HG03520 (cell line): ENCODE data around the gene MPPED1.

ENCODE experiments used
- ATAC-seq: cut with Tn5 transposase; IDR thresholded peaks from one replicate; pipeline ENCODE4 v1.9.1; 2021; ENCODE audit warnings: mild to moderate bottlenecking, moderate library complexity; ENCODE audit not compliant: unreplicated experiment

The MPPED1 gene

GRCh38 chr22:43474161-43475101 is 62.6 kb downstream of the MPPED1 start:
- ATAC-seq = no peak

- no peak for ATAC-seq
These were observed 63.8 kb downstream of the MPPED1 start for GRCh38 chr22:43475549-43476076.

DNA sequence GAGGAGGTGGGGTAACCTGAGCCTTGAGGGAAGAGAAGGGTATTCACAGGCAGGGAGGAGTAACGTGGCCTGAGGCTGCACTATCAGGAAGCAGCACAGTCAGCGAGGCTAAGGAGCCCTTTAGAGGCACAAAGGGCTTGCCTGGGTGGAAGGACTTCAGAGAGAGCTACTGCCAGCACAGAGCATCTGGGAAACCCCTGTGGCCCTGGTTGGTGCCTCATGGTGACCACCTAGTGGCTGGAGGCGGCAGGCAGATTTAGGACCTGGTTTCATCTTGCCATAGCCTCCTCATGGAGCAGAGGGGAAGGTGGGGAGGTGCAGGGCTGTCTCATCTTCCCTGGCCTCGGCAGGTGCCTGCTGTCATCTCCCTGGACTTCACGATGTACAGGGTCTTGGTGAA is 64.5 kb downstream of the MPPED1 start:
- no peak for ATAC-seq

DNA sequence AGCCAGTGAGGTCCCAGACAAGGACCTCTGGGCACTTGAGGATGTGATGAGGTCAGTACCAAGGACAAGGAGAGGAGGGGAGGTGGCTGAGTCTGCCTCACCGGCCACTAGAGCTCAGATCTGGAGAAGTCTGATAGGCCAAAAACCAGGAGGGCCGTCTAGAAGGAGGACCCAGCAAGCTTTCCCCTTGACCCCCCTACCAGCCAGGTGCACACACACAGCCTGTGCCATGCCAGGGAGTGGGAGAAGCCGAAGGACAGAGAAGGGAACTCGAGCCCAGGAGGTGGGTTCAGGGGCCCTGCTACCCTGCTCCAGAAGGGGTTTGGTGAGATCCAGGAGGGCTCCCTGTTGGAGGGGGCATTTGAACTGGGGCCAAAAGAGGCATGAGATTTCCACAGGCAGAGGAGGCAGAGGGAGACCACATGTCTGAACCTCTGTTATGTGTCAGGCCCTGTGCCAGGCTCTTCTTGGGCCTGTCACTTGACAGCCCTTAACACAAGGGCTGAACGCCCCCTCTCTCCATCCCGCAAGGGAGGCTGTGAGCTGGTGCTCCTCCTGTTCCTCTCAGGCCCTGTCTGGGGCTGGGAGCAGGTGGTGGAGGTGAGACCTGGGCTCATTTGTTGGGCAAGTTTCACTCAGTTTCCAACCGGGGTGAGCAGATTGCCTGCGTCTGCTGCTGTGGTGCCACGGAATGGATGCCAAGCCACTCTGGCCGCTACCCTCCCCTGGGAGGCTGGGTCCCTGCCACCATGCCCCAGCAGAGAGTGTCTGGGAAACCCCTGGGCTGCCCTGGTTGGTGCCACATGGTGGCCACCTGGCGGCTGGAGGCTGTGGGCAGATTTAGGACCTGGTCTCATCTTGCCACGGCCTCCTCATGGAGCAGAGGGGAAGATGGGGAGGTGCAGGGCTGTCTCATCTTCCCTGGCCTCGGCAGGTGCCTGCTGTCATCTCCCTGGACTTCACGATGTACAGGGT is 65.2 kb downstream of the MPPED1 start:
- no peak for ATAC-seq

GRCh38 chr22:43477966-43478365 is 66.2 kb downstream of the MPPED1 start:
- no peak for ATAC-seq

DNA sequence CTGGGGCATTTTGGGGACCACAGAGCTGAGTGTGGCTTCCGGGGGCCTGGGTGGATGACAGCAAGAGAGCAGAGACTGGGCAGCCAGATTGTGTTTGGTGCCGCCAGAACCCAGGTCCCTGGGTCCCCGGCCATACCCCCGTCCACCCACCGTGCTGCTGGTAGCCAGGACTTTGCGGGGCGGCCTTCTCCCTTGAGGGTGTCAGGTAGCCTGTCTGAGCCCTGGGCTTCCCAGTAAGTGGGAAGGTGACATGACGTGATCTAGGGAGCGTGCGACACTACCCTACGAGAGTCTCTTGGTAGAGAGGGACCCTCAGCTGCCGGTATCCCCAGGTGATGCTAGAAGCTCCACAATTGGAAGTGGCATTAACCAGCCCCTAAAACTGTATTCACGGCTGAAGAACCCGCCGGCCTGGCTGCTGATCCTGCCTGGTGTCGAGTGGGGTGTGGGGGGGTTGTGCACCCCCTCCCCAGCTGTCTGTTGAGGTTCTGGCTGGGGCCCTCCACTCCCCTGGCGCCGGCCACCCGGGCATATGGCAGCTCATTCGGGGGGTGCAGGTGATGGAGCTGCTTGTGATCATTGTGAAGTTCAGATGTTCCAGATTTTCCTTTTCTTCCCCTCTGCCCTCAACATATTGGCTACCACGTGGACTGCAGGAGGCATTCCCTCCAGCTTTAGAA is 66.9 kb downstream of the MPPED1 start:
- ATAC-seq = no peak

DNA sequence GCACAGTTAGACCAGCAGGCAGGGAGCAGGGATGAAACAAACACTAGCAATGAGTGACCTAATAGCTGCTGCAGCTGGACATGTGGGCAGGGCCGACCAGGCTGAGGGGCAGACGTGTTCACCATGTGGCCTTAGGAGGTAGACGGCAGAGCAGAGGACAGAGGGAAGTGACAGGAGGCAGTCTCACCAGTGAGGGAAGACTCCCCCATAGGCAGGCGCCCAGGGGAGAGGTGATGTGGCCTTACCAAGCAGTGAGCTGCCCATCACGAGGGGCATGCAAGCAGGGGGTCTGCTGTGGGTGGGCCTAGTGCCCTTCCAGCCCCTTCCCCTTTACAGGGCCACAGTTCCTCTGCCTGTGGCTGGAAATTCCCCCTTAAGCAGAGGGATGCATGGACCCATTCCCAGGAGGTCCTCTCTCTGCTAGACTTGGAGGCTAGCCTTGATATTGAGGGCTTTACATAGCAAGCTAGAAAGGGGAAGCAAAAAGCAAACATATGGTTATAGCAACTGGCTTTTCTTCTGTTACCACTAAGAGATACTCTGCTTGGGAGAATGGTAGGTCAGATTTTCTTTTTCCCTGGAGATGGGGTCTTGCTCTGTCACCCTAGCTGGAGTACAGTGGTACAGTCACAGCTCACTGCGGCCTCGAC is 67.6 kb downstream of the MPPED1 start:
- no peak for ATAC-seq

GRCh38 chr22:43479962-43480361 is 68.1 kb downstream of the MPPED1 start:
- ATAC-seq = no peak

DNA sequence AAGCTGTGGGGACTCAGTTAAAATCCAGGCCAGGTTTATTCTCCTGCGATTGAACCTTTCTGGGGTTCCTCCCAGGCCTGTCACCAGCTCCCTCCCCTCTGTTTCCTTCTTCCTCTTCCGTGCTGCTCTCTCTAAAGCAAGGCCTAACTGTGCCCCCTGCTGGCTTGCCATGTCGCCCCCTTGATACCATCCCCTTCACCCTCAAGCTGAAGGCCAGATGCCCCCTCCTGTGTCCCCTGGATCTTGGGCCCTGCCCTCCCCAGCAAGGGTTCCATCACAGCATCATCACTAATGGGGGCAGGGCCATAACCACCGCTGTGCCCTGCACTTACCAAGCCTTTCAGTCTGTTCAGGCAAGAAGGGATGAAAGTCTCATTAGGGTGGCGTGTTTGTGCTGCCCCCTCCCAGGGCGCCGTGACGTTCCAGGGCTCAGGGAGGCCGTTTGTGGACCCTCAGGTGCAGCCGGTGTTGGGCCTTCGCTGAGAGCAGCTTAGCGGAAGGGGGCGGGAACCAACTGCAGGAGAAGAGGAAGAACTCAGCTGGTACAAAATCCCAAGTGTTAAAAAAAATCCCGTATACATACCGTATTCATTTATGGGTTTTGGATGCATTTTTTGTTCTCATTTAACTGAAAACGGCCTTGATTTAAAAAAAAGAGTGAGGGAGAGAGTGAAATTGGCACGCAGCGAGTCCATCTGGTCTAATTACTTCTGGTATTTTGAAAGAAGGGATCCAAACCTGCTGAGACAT is 69.9 kb downstream of the MPPED1 start:
- ATAC-seq = no peak

- ATAC-seq = no peak
These were observed 70.5 kb downstream of the MPPED1 start for GRCh38 chr22:43482318-43482625.

DNA sequence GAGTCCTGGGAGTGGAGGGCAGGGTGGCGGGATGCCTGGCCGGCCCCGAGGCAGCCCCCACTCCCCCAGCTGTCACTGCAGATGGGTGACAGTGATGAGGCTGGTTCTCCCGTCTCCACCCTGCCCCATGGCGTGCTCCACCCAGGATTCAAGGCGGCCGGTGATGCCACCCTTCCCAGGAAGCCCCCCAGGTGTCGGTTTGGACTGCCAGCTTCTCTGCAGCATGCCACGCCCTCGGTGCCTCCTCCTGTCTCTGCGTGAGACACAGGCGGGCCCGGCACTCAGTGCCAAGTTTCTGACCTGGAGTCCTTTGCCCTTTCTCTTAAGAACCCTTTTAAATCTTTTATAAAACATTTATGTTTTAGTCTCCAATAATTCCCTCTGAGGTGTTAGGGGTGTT is 71.5 kb downstream of the MPPED1 start:
- ATAC-seq = no peak

- no peak for ATAC-seq
These were observed 71.9 kb downstream of the MPPED1 start for GRCh38 chr22:43483669-43484068.

DNA sequence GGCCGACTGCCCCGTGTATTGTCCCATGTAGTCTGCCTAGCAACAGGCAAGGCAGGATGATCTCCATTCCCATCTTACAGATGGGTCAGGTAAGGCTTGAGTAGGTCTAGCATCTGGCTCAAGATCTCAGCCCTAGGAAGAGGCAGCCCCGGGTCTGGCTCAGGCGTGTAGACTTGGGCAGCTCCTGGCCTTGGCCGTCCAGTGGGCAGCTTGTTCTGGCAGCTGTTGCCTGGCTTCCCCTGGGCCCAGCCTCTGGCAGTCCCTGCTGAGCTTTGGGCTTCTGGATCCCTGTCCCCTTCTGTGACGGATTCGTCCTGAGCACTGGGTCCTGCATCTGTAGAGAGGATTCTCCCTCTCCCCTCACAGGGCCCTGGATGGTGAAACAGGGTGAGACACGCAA is 72.4 kb downstream of the MPPED1 start:
- no peak for ATAC-seq

- no peak for ATAC-seq
These were observed 73.8 kb downstream of the MPPED1 start for GRCh38 chr22:43485502-43486089.

GRCh38 chr22:43487311-43488030 is 75.7 kb downstream of the MPPED1 start:
- no peak for ATAC-seq

- ATAC-seq = no peak
These were observed 76.4 kb downstream of the MPPED1 start for GRCh38 chr22:43488031-43488866.

- ATAC-seq = no peak
These were observed 77.1 kb downstream of the MPPED1 start for GRCh38 chr22:43488937-43489336.

GRCh38 chr22:43490311-43490710 is 78.5 kb downstream of the MPPED1 start:
- no peak for ATAC-seq
